Memory B cell (primary cell): ENCODE measurements around the gene FAM171A1.
A peak's percentile ranks its signal among the peaks of the same experiment; 100 is the strongest.
"Not testable (repeated sequence)": the region's sequence is repeated elsewhere in the genome, so short reads cannot be mapped to it uniquely, and the experiment has no call there.

ENCODE experiments used
- ATAC-seq: fragments of 150-1000 bp; cut with Tn5 transposase; 2 replicates; pipeline ENCODE4 v1.10.0; 2021; ENCODE audit warnings: low read depth, mild to moderate bottlenecking, moderate library complexity
- DNase-seq, 2 donors: peaks; one replicate each; pipeline ENCODE4 v3.0.0; 2022; ENCODE audit warnings: low spot score in 2 of 2
- H3K27ac Mint-ChIP-seq: one replicate; pipeline ENCODE4 v1.8.0; 2022; ENCODE audit warnings: mild to moderate bottlenecking, moderate library complexity, mixed read lengths
- H3K27me3 Mint-ChIP-seq: one replicate; pipeline ENCODE4 v1.8.0; 2022; ENCODE audit warnings: mixed read lengths
- H3K36me3 Mint-ChIP-seq: one replicate; pipeline ENCODE4 v1.8.0; 2022; ENCODE audit warnings: mild to moderate bottlenecking, mixed read lengths
- H3K4me1 Mint-ChIP-seq: one replicate; pipeline ENCODE4 v1.8.0; 2022; ENCODE audit warnings: mixed read lengths
- H3K4me3 Mint-ChIP-seq: one replicate; pipeline ENCODE4 v1.8.0; 2022; ENCODE audit warnings: mild to moderate bottlenecking, moderate library complexity, mixed read lengths
- H3K9me3 Mint-ChIP-seq: one replicate; pipeline ENCODE4 v1.8.0; 2022; ENCODE audit warnings: mixed read lengths

FAM171A1 gene

DNA sequence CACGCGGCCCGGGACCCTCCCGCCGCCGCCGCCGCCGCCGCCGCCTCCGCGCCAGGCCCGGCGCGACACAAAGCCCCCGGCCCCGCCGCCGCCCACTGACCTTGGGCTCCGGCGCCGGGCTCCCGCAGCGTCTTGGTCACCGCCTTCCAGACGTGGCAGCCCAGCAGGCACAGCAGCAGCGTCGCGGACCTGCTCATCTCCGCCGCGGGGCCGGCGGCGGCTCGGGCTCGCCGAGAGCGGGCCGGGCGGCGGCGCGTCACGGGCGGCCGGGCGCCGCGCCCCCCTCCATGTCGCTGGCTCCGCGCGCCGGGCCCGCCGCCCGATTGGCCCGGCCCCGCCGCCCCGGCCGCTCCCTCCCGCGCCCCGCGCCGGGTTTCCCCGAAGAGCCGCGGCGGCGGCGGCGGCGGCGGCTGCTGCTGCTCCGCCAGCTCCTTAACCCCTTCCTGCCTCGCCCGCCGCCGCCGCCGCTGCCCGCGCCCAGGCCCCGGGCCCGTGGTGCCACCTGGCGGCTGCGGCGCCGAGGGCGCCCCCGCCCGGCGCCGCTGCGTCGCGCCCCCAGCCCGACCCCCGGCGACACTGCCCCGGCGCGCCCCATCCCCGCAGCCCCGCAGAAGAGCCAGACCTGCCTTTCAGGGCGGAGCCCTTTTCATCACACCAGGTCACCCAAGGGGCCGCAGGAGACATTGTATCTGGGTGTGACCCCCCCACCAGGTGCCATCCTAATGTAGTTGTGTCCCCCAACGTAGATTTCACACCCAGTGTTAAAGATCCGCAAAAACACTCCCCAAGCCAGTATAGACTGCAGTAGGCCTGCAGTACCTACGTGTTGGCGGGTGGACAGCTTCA, at the start of gene FAM171A1:
Gene FAM171A1 (minus strand): TSS at position 434 of the 846 bp plus-strand sequence. CDS start 237 bp downstream, at position 197.
- peak in 1 of 2 donors; percentile 17 for DNase-seq
- Mint-ChIP-seq H3K36me3 (no peaks in the 10 kb centered on the region), H3K4me3 (peak within 1 kb of the TSS; percentile 60), H3K9me3 (no peaks in the 10 kb centered on the region), H3K27ac (no peak within 1 kb of the TSS), H3K4me1 (peaks cover 10% of the 10 kb centered on the region), H3K27me3 (peaks cover 24% of the 10 kb centered on the region)
- ATAC-seq = peak; percentile 78

GRCh38 chr10:15420858-15421257, 49.8 kb upstream of the FAM171A1 start:
- ATAC-seq (no peak), DNase-seq (no peak)
- peaks cover 2% of the 10 kb centered on the region for H3K27me3 Mint-ChIP-seq
- H3K4me3 Mint-ChIP-seq = no peak overlapping the region
- no peaks in the 10 kb centered on the region for H3K4me1 Mint-ChIP-seq
- peaks cover 2% of the 10 kb centered on the region for H3K36me3 Mint-ChIP-seq
- no peak overlapping the region for H3K27ac Mint-ChIP-seq
- peaks cover 6% of the 10 kb centered on the region for H3K9me3 Mint-ChIP-seq

DNA sequence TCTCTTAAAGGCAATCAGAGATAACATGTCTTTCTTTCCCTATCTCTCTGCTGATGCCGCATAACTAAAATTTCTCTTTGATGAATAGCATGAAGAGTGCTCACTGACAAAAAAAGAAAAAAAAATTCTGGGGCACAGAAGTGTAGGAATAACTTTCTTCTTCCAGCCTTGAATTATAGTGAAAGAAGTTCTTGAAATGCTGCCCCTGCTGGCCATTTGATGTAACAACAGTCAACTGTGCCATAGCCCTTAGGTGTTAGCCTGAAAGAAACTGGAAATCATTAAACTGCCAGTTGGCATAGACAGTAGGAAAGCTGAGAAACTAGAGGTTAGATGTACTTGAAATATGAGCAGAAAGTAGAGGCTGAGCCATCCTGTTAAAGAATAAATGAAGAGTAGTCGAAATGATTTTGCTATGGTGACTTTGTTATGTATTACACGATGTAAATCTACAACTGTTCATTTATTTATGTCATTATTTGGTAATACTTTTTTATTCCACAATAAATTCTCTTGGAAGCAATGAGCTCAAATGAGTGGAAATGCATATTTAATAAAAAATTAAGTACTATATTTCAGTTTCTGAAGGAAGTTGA, 48.3 kb upstream of the FAM171A1 start:
- peak in 1 of 2 donors; percentile 5 for DNase-seq
- Mint-ChIP-seq H3K4me1 (no peaks in the 10 kb centered on the region), H3K27me3 (peaks cover 2% of the 10 kb centered on the region), H3K4me3 (no peak overlapping the region), H3K27ac (no peak overlapping the region), H3K36me3 (peaks cover 2% of the 10 kb centered on the region), H3K9me3 (peaks cover 6% of the 10 kb centered on the region)
- ATAC-seq = no peak

- H3K36me3 Mint-ChIP-seq = no peaks in the 10 kb centered on the region
- H3K9me3 Mint-ChIP-seq = peaks cover 6% of the 10 kb centered on the region
- H3K4me1 Mint-ChIP-seq = no peaks in the 10 kb centered on the region
- no peak for DNase-seq
- no peaks in the 10 kb centered on the region for H3K27me3 Mint-ChIP-seq
- no peak overlapping the region for H3K27ac Mint-ChIP-seq
- no peak overlapping the region for H3K4me3 Mint-ChIP-seq
- ATAC-seq = no peak
These were observed 44.9 kb upstream of the FAM171A1 start for GRCh38 chr10:15416034-15416433.

DNA sequence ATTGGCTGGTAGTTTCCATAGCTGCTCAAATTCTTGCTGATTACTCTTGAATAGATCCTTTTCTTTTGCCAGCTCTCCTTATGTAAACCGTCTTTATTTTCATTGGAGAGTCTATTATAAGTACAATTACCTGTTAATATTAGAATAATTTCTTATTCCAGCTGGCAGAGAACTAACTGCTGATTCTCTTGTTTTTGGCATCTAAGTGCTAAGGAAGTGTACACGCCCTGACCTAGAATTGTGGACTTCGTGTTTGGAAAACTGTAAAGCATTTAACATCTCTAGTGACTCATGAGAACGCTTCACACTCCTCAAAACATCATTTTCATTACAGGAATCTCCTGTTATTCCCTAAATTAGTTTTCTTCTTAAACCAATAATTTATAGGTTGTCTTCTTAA, 39.9 kb upstream of the FAM171A1 start:
- Mint-ChIP-seq H3K27ac (no peak overlapping the region), H3K9me3 (no peaks in the 10 kb centered on the region), H3K4me1 (no peaks in the 10 kb centered on the region), H3K36me3 (no peaks in the 10 kb centered on the region), H3K27me3 (no peaks in the 10 kb centered on the region), H3K4me3 (no peak overlapping the region)
- ATAC-seq (no peak), DNase-seq (no peak)

- not testable (repeated sequence) for H3K27me3 Mint-ChIP-seq, ATAC-seq, H3K36me3 Mint-ChIP-seq
These were observed 38.3 kb upstream of the FAM171A1 start for GRCh38 chr10:15409350-15409749.

GRCh38 chr10:15408557-15408956, 37.5 kb upstream of the FAM171A1 start:
- H3K4me3 Mint-ChIP-seq = no peak overlapping the region
- peaks cover 8% of the 10 kb centered on the region for H3K9me3 Mint-ChIP-seq
- H3K36me3 Mint-ChIP-seq = no peaks in the 10 kb centered on the region
- ATAC-seq (no peak), DNase-seq (no peak)
- H3K27ac Mint-ChIP-seq = no peak overlapping the region
- H3K4me1 Mint-ChIP-seq = no peaks in the 10 kb centered on the region
- peaks cover 1% of the 10 kb centered on the region for H3K27me3 Mint-ChIP-seq

More at GRCh38 chr10:15409350-15409749, 38.3 kb upstream of the FAM171A1 start:
- not testable (repeated sequence) for H3K4me1 Mint-ChIP-seq, DNase-seq, H3K9me3 Mint-ChIP-seq, H3K27ac Mint-ChIP-seq, H3K4me3 Mint-ChIP-seq

DNA sequence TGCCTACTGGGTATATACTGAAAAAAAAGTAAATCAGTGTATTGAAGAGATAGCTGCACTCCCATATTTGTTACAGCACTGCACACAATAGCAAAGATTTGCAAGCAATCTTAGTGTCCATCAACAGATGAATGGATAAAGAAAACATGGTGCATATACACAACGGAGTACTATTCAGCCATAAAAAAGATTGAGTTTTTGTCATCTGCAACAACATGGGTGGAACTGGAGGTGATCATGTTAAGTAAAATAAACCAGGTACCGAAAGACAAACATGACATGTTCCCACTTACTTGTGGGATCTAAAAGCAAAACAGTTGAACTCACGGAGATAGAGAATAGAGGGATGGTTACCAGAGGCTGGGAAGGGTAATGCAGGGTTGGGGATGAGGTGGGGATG, 34.2 kb upstream of the FAM171A1 start:
- Mint-ChIP-seq H3K27me3 (peaks cover 1% of the 10 kb centered on the region), H3K4me1 (no peaks in the 10 kb centered on the region), H3K4me3 (no peak overlapping the region), H3K36me3 (no peaks in the 10 kb centered on the region), H3K27ac (no peak overlapping the region), H3K9me3 (peaks cover 14% of the 10 kb centered on the region)
- DNase-seq (no peak), ATAC-seq (no peak)

DNA sequence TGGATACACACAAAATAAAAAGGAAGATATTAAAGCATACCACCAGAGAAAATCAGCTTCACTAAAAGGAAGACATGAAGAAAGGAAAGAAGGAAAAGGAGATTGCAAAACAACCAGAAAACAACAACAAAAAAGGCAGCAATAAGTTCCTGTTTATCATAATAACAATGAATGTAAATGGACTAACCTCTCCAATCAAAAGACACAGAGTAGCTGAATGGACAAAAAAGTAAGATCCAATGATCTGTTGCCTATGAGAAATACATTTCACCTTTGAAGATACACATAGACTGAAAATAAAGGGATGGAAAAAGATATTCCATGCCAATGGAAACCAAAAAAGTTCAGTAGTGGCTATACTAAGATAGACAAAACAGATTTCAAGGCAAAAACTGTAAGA, 30.3 kb upstream of the FAM171A1 start:
- Mint-ChIP-seq H3K4me1 (no peaks in the 10 kb centered on the region), H3K27ac (no peak overlapping the region), H3K27me3 (peaks cover 1% of the 10 kb centered on the region), H3K36me3 (no peaks in the 10 kb centered on the region), H3K9me3 (peaks cover 17% of the 10 kb centered on the region), H3K4me3 (no peak overlapping the region)
- no peak for DNase-seq
- ATAC-seq = no peak

- not testable (repeated sequence) for H3K27ac Mint-ChIP-seq, DNase-seq, ATAC-seq, H3K27me3 Mint-ChIP-seq, H3K36me3 Mint-ChIP-seq, H3K4me3 Mint-ChIP-seq, H3K4me1 Mint-ChIP-seq
- peaks cover 16% of the 10 kb centered on the region for H3K9me3 Mint-ChIP-seq
These were observed 29.4 kb upstream of the FAM171A1 start for GRCh38 chr10:15400461-15400860.

- no peaks in the 10 kb centered on the region for H3K27me3 Mint-ChIP-seq
- no peak for DNase-seq
- H3K4me3 Mint-ChIP-seq = no peak overlapping the region
- H3K9me3 Mint-ChIP-seq = peaks cover 10% of the 10 kb centered on the region
- ATAC-seq = no peak
- H3K27ac Mint-ChIP-seq = no peak overlapping the region
- H3K4me1 Mint-ChIP-seq = no peaks in the 10 kb centered on the region
- H3K36me3 Mint-ChIP-seq = no peaks in the 10 kb centered on the region
These were observed 28.1 kb upstream of the FAM171A1 start for GRCh38 chr10:15399060-15399661.

DNA sequence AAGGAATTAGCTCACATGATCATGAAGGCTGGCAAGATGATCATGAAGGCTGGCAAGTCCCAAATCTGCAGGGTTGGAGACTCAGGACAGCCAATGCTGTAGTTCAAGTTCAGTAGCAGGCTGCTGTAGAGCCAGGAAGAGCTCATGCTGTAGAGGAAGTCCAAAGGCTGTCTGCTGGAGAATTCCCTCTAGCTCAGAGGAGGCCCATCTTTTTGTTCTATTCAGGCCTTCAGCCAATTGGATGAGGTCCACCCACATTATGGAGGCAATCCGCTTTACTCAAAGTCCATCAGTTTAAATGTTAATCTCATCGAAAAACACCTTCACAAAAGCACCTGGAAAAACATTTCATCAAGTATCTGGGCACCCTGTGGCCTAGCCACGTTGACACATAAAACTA, 24.8 kb upstream of the FAM171A1 start:
- DNase-seq = no peak
- Mint-ChIP-seq H3K27ac (no peak overlapping the region), H3K9me3 (peaks cover 5% of the 10 kb centered on the region), H3K27me3 (no peaks in the 10 kb centered on the region), H3K4me1 (no peaks in the 10 kb centered on the region), H3K36me3 (no peaks in the 10 kb centered on the region), H3K4me3 (no peak overlapping the region)
- no peak for ATAC-seq

DNA sequence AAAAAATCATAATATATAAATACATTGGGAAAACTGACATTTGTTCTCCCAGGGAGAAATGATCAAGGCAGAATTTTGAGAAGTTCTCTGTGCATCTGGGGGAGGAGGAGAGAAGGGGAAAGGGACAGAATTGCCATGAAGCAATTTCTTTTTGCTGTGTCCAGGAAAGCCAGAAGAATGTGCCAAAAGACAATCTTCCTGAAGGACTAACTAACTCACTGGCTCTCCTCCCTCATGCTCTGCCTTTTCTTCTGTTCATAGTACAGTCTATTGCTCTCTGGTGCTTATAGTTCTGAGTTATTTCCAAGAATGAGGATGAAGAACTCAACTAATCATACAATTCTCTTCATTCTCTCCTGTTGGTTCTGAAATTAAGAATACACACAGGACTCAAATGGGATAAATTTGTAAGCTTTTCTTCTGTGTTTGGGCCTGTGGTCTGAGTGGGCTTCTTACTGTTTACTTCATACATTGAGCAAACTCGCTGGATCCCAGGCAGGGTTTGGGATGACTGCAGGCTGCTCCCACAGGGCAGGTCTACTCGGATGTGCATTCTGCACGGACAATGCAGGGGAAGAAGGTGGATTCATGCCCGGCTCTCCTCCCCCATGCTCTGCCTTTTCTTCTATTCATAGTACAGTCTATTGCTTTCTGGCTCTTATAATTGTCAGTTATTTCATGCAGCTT, 22.2 kb upstream of the FAM171A1 start:
- no peak for ATAC-seq
- Mint-ChIP-seq H3K4me1 (no peaks in the 10 kb centered on the region), H3K9me3 (no peaks in the 10 kb centered on the region), H3K27ac (no peak overlapping the region), H3K27me3 (no peaks in the 10 kb centered on the region), H3K4me3 (no peak overlapping the region), H3K36me3 (no peaks in the 10 kb centered on the region)
- DNase-seq = no peak

- H3K27me3 Mint-ChIP-seq = peaks cover 5% of the 10 kb centered on the region
- no peaks in the 10 kb centered on the region for H3K36me3 Mint-ChIP-seq
- no peak overlapping the region for H3K27ac Mint-ChIP-seq
- H3K4me3 Mint-ChIP-seq = no peak overlapping the region
- no peak for DNase-seq
- H3K9me3 Mint-ChIP-seq = no peaks in the 10 kb centered on the region
- H3K4me1 Mint-ChIP-seq = no peaks in the 10 kb centered on the region
- ATAC-seq = no peak
These were observed 20.4 kb upstream of the FAM171A1 start for GRCh38 chr10:15391491-15391890.
